Neural crest cell (in vitro differentiated cells): ENCODE results near the gene FAM219A. TPM values are rescaled to one million over a fixed set of nuclear protein-coding genes. Genes with fewer than 3 reads are reported as not detected.

Source experiments
- DNase-seq: peaks from one replicate; pipeline ENCODE4 v3.0.0; 2021; ENCODE audit warnings: low read depth, mixed read lengths, low spot score
- H3K27ac Mint-ChIP-seq: one replicate; pipeline ENCODE4 v1.8.0; 2021; ENCODE audit warnings: mild to moderate bottlenecking, mixed read lengths; ENCODE audit not compliant: unreplicated experiment
- H3K27me3 Mint-ChIP-seq: 2 replicates; pipeline ENCODE4 v1.8.0; 2021; ENCODE audit warnings: low read depth, mild to moderate bottlenecking, mixed read lengths
- H3K36me3 Mint-ChIP-seq: 2 replicates; pipeline ENCODE4 v1.8.0; 2021; ENCODE audit warnings: low read depth, mild to moderate bottlenecking, mixed read lengths
- H3K4me1 Mint-ChIP-seq: 2 replicates; pipeline ENCODE4 v1.8.0; 2021; ENCODE audit warnings: mixed read lengths
- H3K4me3 Mint-ChIP-seq: one replicate; pipeline ENCODE4 v1.8.0; 2021; ENCODE audit warnings: mild to moderate bottlenecking, mixed read lengths
- H3K9me3 Mint-ChIP-seq: 2 replicates; pipeline ENCODE4 v1.8.0; 2021; ENCODE audit warnings: mixed read lengths
- total RNA-seq: library from RNA; stranded (reverse); gene quantifications from 2 replicates; pipeline ENCODE4 v1.2.1, GENCODE V29; 2021
- TF ChIP-seq, protein P1 (sequence below): fragments of 200-600 bp; sonication (generic); conservative IDR thresholded peaks from 2 replicates; pipeline ENCODE4 v1.5.0; 2021; ENCODE audit warnings: antibody characterized with exemption, mild to moderate bottlenecking

FAM219A gene
- total RNA-seq, 1 donor from 2014 or later = 20.9 TPM

DNA sequence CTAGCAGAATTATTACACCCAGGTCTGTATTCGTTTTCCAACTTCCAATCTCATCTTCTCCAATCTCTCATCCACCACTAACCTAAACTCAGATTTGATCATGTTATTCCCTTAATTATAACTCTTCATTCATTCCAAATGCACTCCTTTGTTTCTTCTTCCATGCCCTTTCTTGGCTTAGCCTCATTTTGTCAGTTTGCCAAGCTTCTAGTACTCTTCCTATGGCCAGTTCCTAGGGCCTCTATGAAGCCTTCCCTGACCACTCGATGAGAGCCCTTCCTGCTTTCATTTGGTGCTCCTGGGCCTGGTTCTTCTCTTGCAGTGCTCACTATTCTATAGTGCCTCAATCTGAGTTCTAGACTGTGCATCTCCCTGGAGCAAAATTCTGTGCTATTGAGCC is 5.8 kb downstream of the FAM219A start:
- no peaks in the 10 kb centered on the region for H3K27me3 Mint-ChIP-seq
- H3K36me3 Mint-ChIP-seq = no peaks in the 10 kb centered on the region
- no peaks in the 10 kb centered on the region for H3K9me3 Mint-ChIP-seq
- no peak for DNase-seq
- H3K4me1 Mint-ChIP-seq = peaks cover 17% of the 10 kb centered on the region
- TF ChIP-seq, protein P1, sequence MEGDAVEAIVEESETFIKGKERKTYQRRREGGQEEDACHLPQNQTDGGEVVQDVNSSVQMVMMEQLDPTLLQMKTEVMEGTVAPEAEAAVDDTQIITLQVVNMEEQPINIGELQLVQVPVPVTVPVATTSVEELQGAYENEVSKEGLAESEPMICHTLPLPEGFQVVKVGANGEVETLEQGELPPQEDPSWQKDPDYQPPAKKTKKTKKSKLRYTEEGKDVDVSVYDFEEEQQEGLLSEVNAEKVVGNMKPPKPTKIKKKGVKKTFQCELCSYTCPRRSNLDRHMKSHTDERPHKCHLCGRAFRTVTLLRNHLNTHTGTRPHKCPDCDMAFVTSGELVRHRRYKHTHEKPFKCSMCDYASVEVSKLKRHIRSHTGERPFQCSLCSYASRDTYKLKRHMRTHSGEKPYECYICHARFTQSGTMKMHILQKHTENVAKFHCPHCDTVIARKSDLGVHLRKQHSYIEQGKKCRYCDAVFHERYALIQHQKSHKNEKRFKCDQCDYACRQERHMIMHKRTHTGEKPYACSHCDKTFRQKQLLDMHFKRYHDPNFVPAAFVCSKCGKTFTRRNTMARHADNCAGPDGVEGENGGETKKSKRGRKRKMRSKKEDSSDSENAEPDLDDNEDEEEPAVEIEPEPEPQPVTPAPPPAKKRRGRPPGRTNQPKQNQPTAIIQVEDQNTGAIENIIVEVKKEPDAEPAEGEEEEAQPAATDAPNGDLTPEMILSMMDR = no peak
- no peak overlapping the region for H3K4me3 Mint-ChIP-seq
- no peak overlapping the region for H3K27ac Mint-ChIP-seq

DNA sequence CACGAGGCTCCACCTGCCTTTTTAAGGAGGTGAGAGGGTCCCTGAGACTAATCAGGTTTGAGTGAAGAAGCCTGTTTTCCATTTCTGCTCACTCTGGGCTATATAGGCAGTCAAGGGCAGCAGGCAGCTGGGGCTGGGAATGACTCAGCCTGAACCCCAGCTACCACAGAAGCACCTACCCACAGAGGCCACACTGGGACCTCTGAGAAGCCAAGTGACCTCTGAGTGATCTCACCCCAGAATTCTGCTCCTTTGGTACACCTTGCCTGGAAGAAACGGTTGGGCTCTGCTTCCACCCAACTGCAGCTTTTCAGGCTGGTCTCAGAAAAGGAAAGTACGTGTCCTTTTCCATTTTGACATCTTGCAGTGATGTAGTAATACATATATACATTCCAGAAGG is 6.8 kb downstream of the FAM219A start:
- Mint-ChIP-seq H3K4me3 (no peak overlapping the region), H3K9me3 (no peaks in the 10 kb centered on the region), H3K27ac (no peak overlapping the region)

DNA sequence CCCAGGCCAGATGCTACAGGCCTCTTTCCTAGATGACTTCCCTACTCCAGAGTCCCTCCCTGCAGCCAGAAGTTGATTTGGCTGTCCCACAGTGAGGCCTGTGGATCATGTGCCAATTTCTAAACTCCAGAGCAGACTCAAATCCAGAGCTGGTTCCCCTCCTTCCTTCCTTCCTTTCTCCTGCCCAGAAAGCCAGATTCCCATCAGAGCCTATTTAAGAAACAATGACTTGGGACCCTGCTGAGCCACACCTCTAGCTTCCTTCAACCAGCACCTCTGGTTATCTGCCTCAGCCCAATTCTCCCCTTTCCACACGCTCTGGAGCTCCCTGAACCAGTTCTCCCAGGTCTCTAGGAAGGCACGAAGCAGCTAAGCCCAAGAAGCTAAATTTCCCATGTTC is 7.2 kb downstream of the FAM219A start:
- no peaks in the 10 kb centered on the region for H3K9me3 Mint-ChIP-seq
- peaks cover 3% of the 10 kb centered on the region for H3K4me1 Mint-ChIP-seq
- no peak for DNase-seq
- TF ChIP-seq, protein P1 = no peak
- H3K36me3 Mint-ChIP-seq = no peaks in the 10 kb centered on the region
- H3K27me3 Mint-ChIP-seq = no peaks in the 10 kb centered on the region
- no peak overlapping the region for H3K4me3 Mint-ChIP-seq
- peak overlapping the region; percentile 44 for H3K27ac Mint-ChIP-seq

More for the DNA sequence above, 6.8 kb downstream of the FAM219A start:
- Mint-ChIP-seq H3K4me1 (peaks cover 7% of the 10 kb centered on the region), H3K36me3 (no peaks in the 10 kb centered on the region), H3K27me3 (no peaks in the 10 kb centered on the region)
- no peak for DNase-seq
- TF ChIP-seq, protein P1 = no peak

DNA sequence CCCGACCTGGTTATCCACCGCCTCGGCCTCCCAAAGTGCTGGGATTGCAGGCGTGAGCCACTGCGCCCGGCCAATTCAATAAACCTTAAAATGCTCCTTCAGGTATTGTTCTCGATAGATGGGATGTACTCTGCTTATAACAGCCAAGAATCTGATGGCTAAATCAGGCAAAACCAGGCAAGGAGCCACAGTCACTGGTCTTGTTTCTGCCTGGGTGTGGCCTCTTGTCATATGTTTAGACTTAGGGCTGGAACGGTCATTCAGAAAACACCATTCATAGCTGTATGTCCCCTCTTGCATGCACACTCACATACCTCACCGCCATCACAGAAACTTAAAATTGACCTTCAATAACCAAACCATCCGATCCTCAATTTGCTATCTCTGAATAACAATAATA is 7.7 kb downstream of the FAM219A start:
- TF ChIP-seq, protein P1 = no peak
- no peaks in the 10 kb centered on the region for H3K36me3 Mint-ChIP-seq
- H3K4me3 Mint-ChIP-seq = no peak overlapping the region
- no peak for DNase-seq
- no peaks in the 10 kb centered on the region for H3K9me3 Mint-ChIP-seq
- H3K4me1 Mint-ChIP-seq = peaks cover 3% of the 10 kb centered on the region
- no peak overlapping the region for H3K27ac Mint-ChIP-seq
- H3K27me3 Mint-ChIP-seq = no peaks in the 10 kb centered on the region

DNA sequence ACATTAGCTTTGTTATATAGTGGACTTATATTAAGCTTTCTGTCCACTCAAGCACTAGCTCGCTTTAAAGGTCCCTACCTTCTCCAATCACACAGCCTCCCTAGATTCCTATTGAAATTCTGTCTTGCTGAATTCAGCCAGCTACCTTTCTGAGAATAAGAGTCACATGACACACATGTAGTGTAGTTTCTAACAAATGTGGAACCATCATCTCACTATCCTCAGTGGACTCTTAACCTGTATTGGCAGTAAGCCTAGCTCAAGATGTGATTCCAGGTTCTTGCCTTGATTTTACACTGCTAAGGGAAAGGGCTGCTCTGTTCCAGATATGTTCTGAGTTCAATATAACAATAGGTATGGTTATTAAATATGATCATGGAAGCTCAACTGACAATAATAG is 11.4 kb downstream of the FAM219A start:
- Mint-ChIP-seq H3K36me3 (no peaks in the 10 kb centered on the region), H3K4me3 (no peak overlapping the region), H3K4me1 (no peaks in the 10 kb centered on the region), H3K27me3 (no peaks in the 10 kb centered on the region), H3K27ac (no peak overlapping the region), H3K9me3 (no peaks in the 10 kb centered on the region)
- no peak for DNase-seq
- TF ChIP-seq, protein P1 = no peak

- Mint-ChIP-seq H3K27me3 (no peaks in the 10 kb centered on the region), H3K4me1 (no peaks in the 10 kb centered on the region)
Observed at GRCh38 chr9:34446468-34446891, 11.9 kb downstream of the FAM219A start.

More at GRCh38 chr9:34446468-34446891, 11.9 kb downstream of the FAM219A start:
- H3K36me3 Mint-ChIP-seq = no peaks in the 10 kb centered on the region
- no peak for DNase-seq
- no peak overlapping the region for H3K27ac Mint-ChIP-seq
- no peak overlapping the region for H3K4me3 Mint-ChIP-seq
- TF ChIP-seq, protein P1 = no peak
- H3K9me3 Mint-ChIP-seq = no peaks in the 10 kb centered on the region
